HG03196 (cell line): Measurements from ENCODE around the gene ELOF1.
"Not testable (repeated sequence)": the region's sequence is repeated elsewhere in the genome, so short reads cannot be mapped to it uniquely, and the experiment has no call there.

Experiments
- ATAC-seq: cut with Tn5 transposase; IDR thresholded peaks from one replicate; pipeline ENCODE4 v1.9.1; 2021; ENCODE audit not compliant: unreplicated experiment

ELOF1 gene

GRCh38 chr19:11558881-11559828 lies at the start of gene ELOF1:
TSS of gene ELOF1 (minus strand) at chr19:11559230. CDS start at chr19:11554347, 4,883 bp downstream.
- ATAC-seq: peak; percentile 70

- no peak for ATAC-seq
Observed at GRCh38 chr19:11606484-11606883, 47.5 kb upstream of the ELOF1 start.

- not testable (repeated sequence) for ATAC-seq
Observed at GRCh38 chr19:11599704-11600103, 40.7 kb upstream of the ELOF1 start.

- ATAC-seq: no peak
Observed at GRCh38 chr19:11598746-11599145, 39.7 kb upstream of the ELOF1 start.

GRCh38 chr19:11598103-11598483 lies 39.1 kb upstream of the ELOF1 start:
- ATAC-seq: no peak

- ATAC-seq: peak; percentile 95
Observed at GRCh38 chr19:11597202-11598102, 38.4 kb upstream of the ELOF1 start, which contains the start of gene ZNF627. TSS of gene ZNF627 (plus strand) at chr19:11597483. CDS start at chr19:11597628, 145 bp downstream.

- ATAC-seq: no peak
Observed at GRCh38 chr19:11596156-11596555, 37.1 kb upstream of the ELOF1 start.

- ATAC-seq: no peak
Observed at GRCh38 chr19:11594084-11594483, 35.1 kb upstream of the ELOF1 start.

GRCh38 chr19:11587975-11588631 lies 29.1 kb upstream of the ELOF1 start:
- no peak for ATAC-seq

GRCh38 chr19:11587302-11587974 lies 28.4 kb upstream of the ELOF1 start:
- no peak for ATAC-seq

GRCh38 chr19:11586331-11586730 lies 27.3 kb upstream of the ELOF1 start:
- no peak for ATAC-seq

GRCh38 chr19:11581740-11582139 lies 22.7 kb upstream of the ELOF1 start:
- peak; percentile 77 for ATAC-seq

- ATAC-seq: no peak
Observed at GRCh38 chr19:11580116-11580515, 21.1 kb upstream of the ELOF1 start.

- no peak for ATAC-seq
Observed at GRCh38 chr19:11578258-11579142, 19.5 kb upstream of the ELOF1 start.

- no peak for ATAC-seq
Observed at GRCh38 chr19:11577451-11578257, 18.6 kb upstream of the ELOF1 start, which contains the start of gene ACP5. TSS of gene ACP5 (minus strand) at chr19:11577645. CDS start at chr19:11577317, 328 bp downstream.

GRCh38 chr19:11576227-11576626 lies 17.2 kb upstream of the ELOF1 start:
- ATAC-seq: no peak

GRCh38 chr19:11574689-11575088 lies 15.7 kb upstream of the ELOF1 start:
- ATAC-seq: no peak

- ATAC-seq: not testable (repeated sequence)
Observed at GRCh38 chr19:11573763-11574162, 14.7 kb upstream of the ELOF1 start.
